A673 (cell line): ENCODE data around the gene DLEC1. TPM values are rescaled to one million over a fixed set of nuclear protein-coding genes. Genes with fewer than 3 reads are reported as not detected.

Experiments used
- BruUV-seq: library from RNA; stranded (reverse); fragments of 400-500 nt; replicated peaks from 2 replicates; lab custom pipeline; 2021; lab: Mats Ljungman, UMichigan
- CTCF ChIA-PET: fragments of 300-600 bp; sonication (Branson Sonifier 250); formaldehyde crosslinking; loops from one replicate; lab custom pipeline; 2022; ENCODE audit warnings: antibody characterized with exemption; lab: Charles Lee
- POLR2A ChIA-PET: fragments of 300-600 bp; sonication (Branson Sonifier 250); formaldehyde crosslinking; loops from one replicate; lab custom pipeline; 2022; ENCODE audit warnings: antibody characterized with exemption; ENCODE audit not compliant: low non-redundant PET; lab: Charles Lee
- DNase-seq: peaks from one replicate; pipeline ENCODE4 v3.0.0-alpha.2; 2015; ENCODE audit warnings: low spot score
- H3K27ac ChIP-seq: fragments of 200-600 bp; sonication (generic); 2 replicates; pipeline ENCODE4 v1.5.1; 2016; ENCODE audit warnings: mixed run types, low read depth, mild to moderate bottlenecking, mixed read lengths, antibody characterized with exemption, low read length; ENCODE audit not compliant: poor library complexity, severe bottlenecking
- H3K27me3 ChIP-seq: fragments of 200-600 bp; sonication (generic); replicated peaks from 2 replicates; pipeline ENCODE4 v1.6.1; 2017; ENCODE audit warnings: mixed run types, low read depth, mild to moderate bottlenecking, mixed read lengths, antibody characterized with exemption, low read length; ENCODE audit not compliant: insufficient read depth, poor library complexity
- H3K36me3 ChIP-seq: fragments of 200-600 bp; sonication (generic); 2 replicates; pipeline ENCODE4 v1.6.1; 2016; ENCODE audit warnings: mixed run types, mild to moderate bottlenecking, mixed read lengths, antibody characterized with exemption, low read length; ENCODE audit not compliant: insufficient read depth, poor library complexity, severe bottlenecking
- H3K4me1 ChIP-seq: fragments of 200-600 bp; sonication (generic); 2 replicates; pipeline ENCODE4 v1.6.1; 2017; ENCODE audit warnings: mixed run types, mild to moderate bottlenecking, mixed read lengths, antibody characterized with exemption, low read length; ENCODE audit not compliant: insufficient read depth, poor library complexity, severe bottlenecking
- H3K4me3 ChIP-seq: fragments of 200-600 bp; sonication (generic); 2 replicates; pipeline ENCODE4 v1.5.1; 2016; ENCODE audit warnings: low read depth, mixed run types, mild to moderate bottlenecking, mixed read lengths, low read length; ENCODE audit not compliant: poor library complexity, severe bottlenecking
- H3K9me3 ChIP-seq: fragments of 200-600 bp; sonication (generic); 2 replicates; pipeline ENCODE4 v1.6.1; 2016; ENCODE audit warnings: mixed run types, low read depth, mild to moderate bottlenecking, mixed read lengths, antibody characterized with exemption, low read length; ENCODE audit not compliant: poor library complexity, severe bottlenecking
- EZH2 ChIP-seq: fragments of 200-600 bp; sonication (generic); IDR thresholded peaks from 2 replicates; pipeline ENCODE4 v1.6.1; 2017; ENCODE audit warnings: borderline replicate concordance, low read depth, mild to moderate bottlenecking, mixed read lengths, antibody characterized with exemption, low read length; ENCODE audit not compliant: poor library complexity, severe bottlenecking
- intact Hi-C: fragments of 100-400 bp; cut with micrococcal nuclease; formaldehyde crosslinking; loops from one replicate; pipeline ENCODE4 v1.10.0; 2022; ENCODE audit not compliant: unreplicated experiment
- total RNA-seq: library from RNA; stranded (reverse); gene quantifications from 2 replicates; pipeline ENCODE4 v1.2.3, GENCODE V29; 2021
- TF ChIP-seq, protein P1 (sequence below): fragments of 300-800, 200-600 bp; sonication (generic); conservative IDR thresholded peaks from 2 replicates; pipeline ENCODE4 v1.5.1; 2017; ENCODE audit warnings: low read depth, mild to moderate bottlenecking, antibody characterized with exemption, low read length, moderate library complexity, mixed read lengths

DLEC1 gene
- total RNA-seq, 1 experiment from 2014 or later: not detected

GRCh38 chr3:37997342-37997741 is 41.7 kb upstream of the DLEC1 start:
- Histone ChIP-seq H3K36me3 (no peaks in the 10 kb centered on the region), H3K27ac (no peak overlapping the region), H3K9me3 (no peaks in the 10 kb centered on the region), H3K27me3 (no peaks in the 10 kb centered on the region), H3K4me1 (peaks cover 5% of the 10 kb centered on the region), H3K4me3 (no peak overlapping the region)
- BruUV-seq: no TSS peak
- ChIA-PET CTCF (interaction anchor here (0.7 to 1.1 kb wide), 3 partner anchors 41 to 233 kb away, joined by 3 to 8 read pairs (median 5); no protein-coding TSS in a partner anchor), POLR2A (no interaction called here)
- DNase-seq: no peak
- intact Hi-C loops: no loop called here
- TF ChIP-seq, protein P1, sequence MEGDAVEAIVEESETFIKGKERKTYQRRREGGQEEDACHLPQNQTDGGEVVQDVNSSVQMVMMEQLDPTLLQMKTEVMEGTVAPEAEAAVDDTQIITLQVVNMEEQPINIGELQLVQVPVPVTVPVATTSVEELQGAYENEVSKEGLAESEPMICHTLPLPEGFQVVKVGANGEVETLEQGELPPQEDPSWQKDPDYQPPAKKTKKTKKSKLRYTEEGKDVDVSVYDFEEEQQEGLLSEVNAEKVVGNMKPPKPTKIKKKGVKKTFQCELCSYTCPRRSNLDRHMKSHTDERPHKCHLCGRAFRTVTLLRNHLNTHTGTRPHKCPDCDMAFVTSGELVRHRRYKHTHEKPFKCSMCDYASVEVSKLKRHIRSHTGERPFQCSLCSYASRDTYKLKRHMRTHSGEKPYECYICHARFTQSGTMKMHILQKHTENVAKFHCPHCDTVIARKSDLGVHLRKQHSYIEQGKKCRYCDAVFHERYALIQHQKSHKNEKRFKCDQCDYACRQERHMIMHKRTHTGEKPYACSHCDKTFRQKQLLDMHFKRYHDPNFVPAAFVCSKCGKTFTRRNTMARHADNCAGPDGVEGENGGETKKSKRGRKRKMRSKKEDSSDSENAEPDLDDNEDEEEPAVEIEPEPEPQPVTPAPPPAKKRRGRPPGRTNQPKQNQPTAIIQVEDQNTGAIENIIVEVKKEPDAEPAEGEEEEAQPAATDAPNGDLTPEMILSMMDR: no peak
- TF ChIP-seq EZH2: no peak

DNA sequence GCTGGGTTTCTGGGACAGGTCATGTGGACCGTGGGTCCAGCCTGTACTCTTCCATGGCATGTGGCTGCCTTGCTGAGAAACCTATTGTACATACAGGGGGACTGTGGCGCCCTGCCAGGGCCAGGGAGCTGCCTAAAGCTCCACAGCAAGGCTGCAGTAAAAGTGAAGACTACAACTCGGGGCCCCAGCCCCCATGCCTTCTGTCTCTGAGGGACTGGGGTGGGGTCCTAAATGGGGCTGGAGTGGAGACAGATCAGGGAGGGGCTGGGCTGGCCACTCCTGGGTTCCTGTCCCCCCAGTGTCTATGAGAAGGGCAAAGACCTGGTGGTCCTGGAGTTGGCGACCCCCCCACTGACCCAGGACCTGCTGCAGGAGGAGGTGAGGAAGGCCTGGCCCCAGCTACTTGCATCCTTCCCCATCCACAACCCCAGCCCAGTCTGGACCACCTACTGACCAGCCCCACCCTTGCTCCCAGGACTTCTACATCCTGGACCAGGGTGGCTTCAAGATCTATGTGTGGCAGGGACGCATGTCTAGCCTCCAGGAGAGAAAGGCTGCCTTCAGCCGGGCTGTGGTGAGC is 41.1 kb upstream of the DLEC1 start:
- Histone ChIP-seq H3K4me1 (peaks cover 5% of the 10 kb centered on the region), H3K9me3 (no peaks in the 10 kb centered on the region), H3K27ac (no peak overlapping the region), H3K4me3 (no peak overlapping the region), H3K27me3 (no peaks in the 10 kb centered on the region), H3K36me3 (no peaks in the 10 kb centered on the region)
- CTCF ChIA-PET: interaction anchor here (0.7 kb wide), 1 partner anchor 234 kb away, joined by 5 read pairs; no protein-coding TSS in a partner anchor
- intact Hi-C loops: no loop called here
- POLR2A ChIA-PET: no interaction called here
- DNase-seq: no peak
- TF ChIP-seq EZH2: no peak
- no TSS peak for BruUV-seq

DNA sequence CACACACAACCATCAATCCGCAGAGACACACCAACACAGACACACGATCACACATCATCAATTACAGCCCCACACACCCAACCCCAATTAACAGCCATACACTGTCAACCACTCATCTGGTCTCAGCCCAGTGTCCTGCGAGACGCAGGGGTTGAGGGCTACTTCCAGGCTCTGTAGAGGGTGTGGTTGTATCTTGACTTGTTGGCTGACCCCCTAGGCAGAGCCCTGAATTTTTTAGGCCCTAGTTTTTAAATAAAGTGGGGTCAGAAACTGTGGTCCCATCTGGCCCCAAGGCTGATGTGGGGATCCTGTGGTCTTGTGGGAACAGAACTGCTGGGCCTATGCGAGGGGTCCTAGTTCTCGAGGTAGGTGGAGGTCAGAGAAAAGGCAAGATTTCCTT is 39.2 kb upstream of the DLEC1 start:
- Histone ChIP-seq H3K4me3 (no peak overlapping the region), H3K36me3 (no peaks in the 10 kb centered on the region), H3K27me3 (no peaks in the 10 kb centered on the region), H3K4me1 (peaks cover 5% of the 10 kb centered on the region), H3K27ac (no peak overlapping the region), H3K9me3 (no peaks in the 10 kb centered on the region)
- TF ChIP-seq EZH2: no peak
- TF ChIP-seq, protein P1: no peak
- intact Hi-C loops: no loop called here
- CTCF ChIA-PET: no interaction called here
- no TSS peak for BruUV-seq
- POLR2A ChIA-PET: no interaction called here
- DNase-seq: no peak
